ENCODE measurements around the gene KLHL29.

The KLHL29 gene

DNA sequence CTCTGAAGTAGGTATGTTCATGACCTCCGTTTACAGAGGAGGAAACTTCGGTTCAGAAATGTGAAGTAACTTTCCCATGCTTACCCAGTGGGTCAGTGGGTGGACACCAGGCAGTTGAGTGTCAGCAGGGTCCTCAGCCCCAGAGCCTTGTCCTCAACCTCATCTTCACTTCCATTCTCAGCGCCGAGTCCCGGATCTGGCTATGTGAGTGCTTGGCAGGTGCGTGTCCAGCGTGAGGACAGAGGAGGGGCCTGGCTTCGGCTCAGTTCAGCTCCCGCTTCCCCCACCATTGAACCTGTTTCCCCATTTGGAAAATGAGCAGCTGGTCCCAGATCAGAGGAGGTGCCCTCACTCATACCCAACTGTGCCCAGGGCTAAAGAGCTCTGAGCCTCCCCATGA is 274.3 kb downstream of the KLHL29 start:
- TF ChIP-seq POLR2A (IDR thresholded peaks at IDR 0.05; ENCODE audit: low read depth, low read length): no peak
- DNase-seq (ENCODE audit: insufficient read length, low spot score): no peak
- no peak for FAIRE-seq

DNA sequence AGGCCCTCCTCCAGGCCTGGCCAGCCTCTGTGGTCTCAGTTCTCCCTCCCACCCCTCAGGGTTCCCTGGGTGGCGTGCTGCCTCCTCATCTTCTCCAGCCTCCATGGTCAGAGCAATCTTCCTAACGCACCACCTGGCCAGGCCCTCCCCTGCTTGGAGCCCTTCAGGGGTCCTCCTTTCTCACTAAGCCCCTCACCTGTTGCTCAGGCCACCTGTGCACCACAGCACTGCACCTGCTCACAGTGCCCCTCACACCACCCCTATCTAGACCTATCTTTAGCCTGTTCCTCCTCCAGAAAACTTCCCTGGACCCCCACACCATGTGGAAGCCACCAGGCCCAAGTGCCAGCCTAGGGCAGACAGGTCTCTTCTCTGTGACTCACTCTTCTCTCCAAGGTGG is 274.8 kb downstream of the KLHL29 start:
- TF ChIP-seq SPI1 (IDR thresholded peaks at IDR 0.05; ENCODE audit: low read depth, low read length) (no peak), POLR2AphosphoS5 (IDR thresholded peaks at IDR 0.05; ENCODE audit: low read depth, low read length) (no peak), POLR2A (IDR thresholded peaks at IDR 0.05; ENCODE audit: low read depth, low read length) (no peak)
- FAIRE-seq: no peak
- DNase-seq (ENCODE audit: insufficient read length, low spot score): no peak

DNA sequence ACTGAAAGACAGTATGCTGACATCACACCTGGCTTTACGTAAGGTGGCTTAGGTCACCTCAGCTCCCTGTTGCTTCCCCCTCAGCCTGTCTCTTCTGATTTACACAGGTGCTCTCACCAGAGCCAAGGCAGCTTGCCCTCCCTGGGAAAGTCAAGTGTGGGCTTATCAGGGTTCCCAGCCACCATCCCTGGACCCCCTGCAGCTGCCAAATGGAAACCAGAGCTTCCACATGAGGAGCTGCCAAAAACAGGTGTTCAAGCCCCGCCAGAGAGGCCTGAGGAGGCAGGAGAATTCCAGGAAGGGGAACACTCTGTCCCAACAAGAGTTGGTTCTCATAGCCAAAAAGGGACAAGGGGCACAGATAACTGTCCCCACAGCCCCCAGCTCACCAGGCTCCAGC is 275.3 kb downstream of the KLHL29 start:
- TF ChIP-seq TAF1 (IDR thresholded peaks at IDR 0.05; ENCODE audit: low read depth, low read length) (no peak), PAX5 (IDR thresholded peaks at IDR 0.05; ENCODE audit: insufficient read depth, low read length, severe bottlenecking) (no peak), SPI1 (IDR thresholded peaks at IDR 0.05; ENCODE audit: low read depth, low read length) (no peak), POLR2A (IDR thresholded peaks at IDR 0.05; ENCODE audit: low read depth, low read length) (no peak), POLR2AphosphoS5 (IDR thresholded peaks at IDR 0.05; ENCODE audit: low read depth, low read length) (no peak), POU2F2 (IDR thresholded peaks at IDR 0.05; ENCODE audit: low read depth, low read length) (no peak)
- FAIRE-seq (no peak), DNase-seq (ENCODE audit: insufficient read length, low spot score) (no peak)

DNA sequence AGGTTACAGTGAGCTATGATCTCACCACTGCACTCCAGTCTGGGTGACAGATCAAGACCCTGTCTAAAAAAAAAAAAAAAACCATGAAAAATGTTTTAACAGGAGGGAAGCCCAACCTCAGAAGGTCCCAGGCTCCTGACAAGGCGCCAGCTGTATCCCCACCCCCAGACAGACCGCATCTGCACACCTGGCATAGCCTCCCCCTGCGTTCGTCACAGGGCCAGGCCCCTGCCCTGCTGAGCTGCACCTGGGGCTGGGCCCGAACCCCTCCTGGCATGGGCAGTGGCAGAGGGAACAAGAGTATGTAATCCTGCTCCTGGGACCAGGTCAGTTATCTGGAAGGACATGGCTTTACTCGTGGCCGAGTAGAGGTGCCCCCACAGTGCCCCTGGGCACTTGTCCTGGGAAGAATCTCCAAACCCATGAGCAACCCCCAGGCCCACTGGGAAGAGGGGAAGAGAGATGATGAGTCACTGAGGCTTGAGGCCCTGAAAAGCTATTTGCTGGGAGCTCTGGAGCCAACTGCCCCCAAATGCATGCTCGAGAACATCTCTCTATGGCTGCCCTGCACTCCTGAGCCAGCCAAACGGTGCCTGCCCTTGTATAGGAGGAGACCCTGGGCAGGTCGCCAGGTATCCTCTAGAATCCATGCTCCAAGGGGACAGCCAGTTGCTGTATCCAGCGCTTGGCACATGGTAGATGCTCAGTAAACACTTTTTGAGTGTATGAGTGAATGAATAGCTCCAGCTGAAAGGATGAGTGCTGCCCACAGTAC is 276.5 kb downstream of the KLHL29 start:
- DNase-seq (ENCODE audit: insufficient read length, low spot score) (no peak), FAIRE-seq (no peak)
- TF ChIP-seq PAX5 (IDR thresholded peaks at IDR 0.05; ENCODE audit: insufficient read depth, low read length, severe bottlenecking): no peak
- no peak for TF ChIP-seq POU2F2 (IDR thresholded peaks at IDR 0.05; ENCODE audit: low read depth, low read length)
- no peak for TF ChIP-seq POLR2A (IDR thresholded peaks at IDR 0.05; ENCODE audit: low read depth, low read length)
- no peak for TF ChIP-seq SPI1 (IDR thresholded peaks at IDR 0.05; ENCODE audit: low read depth, low read length)

DNA sequence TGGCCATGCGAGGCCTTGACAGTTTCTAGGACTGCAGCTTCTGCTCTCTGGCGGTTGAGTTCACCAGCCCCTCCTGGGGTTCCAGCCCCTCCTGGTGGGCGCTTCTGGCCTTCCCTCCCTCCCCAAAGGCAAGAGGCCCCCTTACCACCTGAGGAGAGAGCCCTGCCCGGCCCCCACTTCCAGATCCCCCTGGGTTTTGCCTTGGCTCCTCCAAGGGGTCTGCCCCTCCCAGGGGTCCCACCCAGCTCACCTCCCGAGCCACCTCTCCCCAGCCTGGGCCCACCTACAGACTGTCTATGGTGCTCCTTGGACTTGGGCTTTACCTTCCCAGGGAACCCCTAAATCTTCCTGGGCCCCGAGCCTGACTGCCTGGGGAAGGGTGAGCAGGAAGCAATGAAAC is 277.5 kb downstream of the KLHL29 start:
- no peak for DNase-seq (ENCODE audit: insufficient read length, low spot score)
- no peak for FAIRE-seq
- TF ChIP-seq POLR2A (IDR thresholded peaks at IDR 0.05; ENCODE audit: low read depth, low read length): no peak
- no peak for TF ChIP-seq TAF1 (IDR thresholded peaks at IDR 0.05; ENCODE audit: low read depth, low read length)
- TF ChIP-seq POU2F2 (IDR thresholded peaks at IDR 0.05; ENCODE audit: low read depth, low read length): no peak

DNA sequence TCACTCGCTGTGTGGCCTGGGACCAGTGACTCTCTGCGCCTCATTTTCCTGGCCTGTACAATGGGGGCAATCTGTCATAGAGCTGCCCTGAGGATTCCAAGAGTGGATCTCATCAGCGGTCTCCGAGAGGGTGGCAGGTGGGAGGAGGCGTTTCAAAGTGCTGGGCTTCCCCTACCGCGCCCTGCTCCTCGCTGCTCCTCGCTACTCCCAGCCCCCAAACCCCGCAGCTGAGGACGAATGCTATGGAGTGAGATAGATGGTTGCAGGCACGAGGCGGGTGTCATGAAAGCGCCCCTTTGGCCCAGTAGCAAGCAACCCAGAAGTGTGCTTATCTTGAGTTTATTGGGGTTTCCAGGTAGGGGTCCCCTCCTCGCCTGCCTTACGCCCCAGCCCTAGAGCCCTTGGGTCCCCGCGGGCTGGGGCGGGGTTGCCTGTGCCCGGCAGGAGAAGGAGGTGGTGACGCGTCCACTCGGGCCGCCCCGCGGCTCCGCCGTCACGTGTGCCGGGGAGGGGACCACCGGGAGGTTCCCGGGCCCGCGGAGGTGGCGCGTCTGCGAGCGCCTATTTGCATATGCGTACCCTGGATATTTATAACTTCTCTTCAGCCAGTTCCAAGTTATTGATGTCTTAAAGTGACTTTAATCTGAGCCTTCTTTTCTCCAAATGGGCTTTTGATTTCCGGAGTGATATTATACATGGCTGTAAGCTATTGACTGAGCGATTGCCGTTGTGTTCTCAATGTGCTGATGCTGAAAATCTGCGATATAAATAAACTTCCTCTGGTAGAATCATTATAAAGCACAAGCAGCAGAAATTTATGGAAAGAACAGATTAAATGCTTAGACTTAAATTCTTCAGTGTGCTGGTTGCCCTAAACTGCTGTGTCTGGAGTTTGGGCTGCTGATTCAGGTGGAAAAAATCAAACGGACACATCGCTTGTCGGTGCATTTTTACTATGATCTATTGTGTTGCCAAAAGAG is 278.3 kb downstream of the KLHL29 start:
- TF ChIP-seq POLR2AphosphoS5 (IDR thresholded peaks at IDR 0.05; ENCODE audit: low read depth, low read length): no peak
- no peak; the same call in 1 of the 2 replicates for TF ChIP-seq POU2F2 (IDR thresholded peaks at IDR 0.05; ENCODE audit: low read depth, low read length)
- no peak for TF ChIP-seq POLR2A (IDR thresholded peaks at IDR 0.05; ENCODE audit: low read depth, low read length)
- no peak for TF ChIP-seq PAX5 (IDR thresholded peaks at IDR 0.05; ENCODE audit: insufficient read depth, low read length, severe bottlenecking)
- no peak for TF ChIP-seq TAF1 (IDR thresholded peaks at IDR 0.05; ENCODE audit: low read depth, low read length)
- no peak for TF ChIP-seq SPI1 (IDR thresholded peaks at IDR 0.05; ENCODE audit: low read depth, low read length)
- DNase-seq (ENCODE audit: insufficient read length, low spot score) (no peak), FAIRE-seq (peak; percentile 9)

DNA sequence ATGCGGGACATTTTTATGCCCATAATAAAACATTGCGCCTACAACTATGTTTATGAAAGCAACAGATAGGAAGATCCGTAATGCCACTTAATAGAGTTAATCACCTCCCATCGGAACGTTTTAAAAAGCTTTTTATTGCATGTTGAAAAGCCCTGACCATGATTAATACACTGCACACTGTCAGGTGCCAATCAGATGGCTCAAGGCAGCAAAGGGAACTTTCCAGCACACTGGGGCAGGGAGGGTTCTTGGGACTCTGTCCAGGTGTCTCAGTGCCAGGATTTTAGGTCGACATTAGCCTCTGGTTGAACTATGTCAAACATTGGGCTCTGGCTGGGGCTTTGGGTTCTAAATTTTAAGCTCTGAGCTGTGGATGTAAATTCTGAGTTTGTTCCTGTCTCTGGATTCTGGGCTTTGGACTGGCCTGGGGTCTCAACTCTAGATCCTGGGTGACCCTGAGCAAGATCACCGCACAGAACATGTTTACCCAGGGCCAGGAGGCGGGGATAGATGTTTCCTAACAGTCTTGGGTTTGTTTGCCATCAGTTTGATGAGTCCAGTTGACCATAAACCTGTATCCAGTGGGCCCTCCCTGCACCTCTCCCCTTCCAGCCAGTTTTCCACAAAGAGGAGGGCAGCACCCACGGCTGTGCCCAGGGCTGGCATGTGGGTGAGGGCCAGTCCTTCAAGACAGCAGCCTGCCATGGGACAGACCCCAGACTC is 279.2 kb downstream of the KLHL29 start:
- no peak for DNase-seq (ENCODE audit: insufficient read length, low spot score)
- TF ChIP-seq POLR2AphosphoS5 (IDR thresholded peaks at IDR 0.05; ENCODE audit: low read depth, low read length) (no peak), SPI1 (IDR thresholded peaks at IDR 0.05; ENCODE audit: low read depth, low read length) (no peak), POU2F2 (IDR thresholded peaks at IDR 0.05; ENCODE audit: low read depth, low read length) (no peak), TAF1 (IDR thresholded peaks at IDR 0.05; ENCODE audit: low read depth, low read length) (no peak), POLR2A (IDR thresholded peaks at IDR 0.05; ENCODE audit: low read depth, low read length) (no peak), PAX5 (IDR thresholded peaks at IDR 0.05; ENCODE audit: insufficient read depth, low read length, severe bottlenecking) (no peak)
- no peak for FAIRE-seq

DNA sequence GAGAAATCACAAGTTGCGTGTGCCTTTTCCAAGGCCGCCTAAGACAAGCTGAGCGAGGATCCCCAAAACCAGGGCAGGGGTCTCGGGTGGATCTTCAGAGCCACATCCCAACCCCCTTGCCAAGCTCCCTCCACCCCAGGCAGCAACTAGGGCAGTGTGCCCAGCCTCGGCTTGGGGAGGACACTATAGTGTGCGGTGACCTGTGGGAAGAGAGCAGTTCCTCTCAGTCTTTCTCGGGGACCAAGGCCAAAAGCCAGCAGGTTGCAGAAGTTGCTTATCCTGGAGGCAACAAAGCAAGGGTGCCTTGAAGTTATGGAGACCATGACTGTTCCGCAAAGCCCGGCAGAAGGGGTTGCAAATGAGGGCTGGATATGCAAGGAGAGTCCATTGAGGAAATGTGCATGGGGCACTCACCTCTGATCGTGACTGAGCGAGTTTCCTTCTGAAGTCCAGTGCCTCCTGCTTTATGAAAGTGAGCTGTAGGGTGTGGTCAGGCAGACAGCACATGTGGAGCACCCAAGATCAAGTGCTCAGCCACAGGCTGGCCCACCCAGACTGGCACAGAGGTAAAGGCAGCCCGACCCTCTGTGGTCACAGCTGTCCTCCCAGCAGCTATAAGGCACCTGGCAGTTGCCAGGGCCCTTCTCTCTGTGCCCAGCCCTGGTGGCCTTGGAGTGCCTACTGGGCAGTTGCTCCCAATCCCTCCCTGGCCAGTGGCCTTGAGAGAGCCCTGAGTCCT is 281.4 kb downstream of the KLHL29 start:
- FAIRE-seq: no peak
- TF ChIP-seq POLR2A (IDR thresholded peaks at IDR 0.05; ENCODE audit: low read depth, low read length): no peak
- TF ChIP-seq POU2F2 (IDR thresholded peaks at IDR 0.05; ENCODE audit: low read depth, low read length): no peak
- TF ChIP-seq TAF1 (IDR thresholded peaks at IDR 0.05; ENCODE audit: low read depth, low read length): no peak
- no peak for TF ChIP-seq PAX5 (IDR thresholded peaks at IDR 0.05; ENCODE audit: insufficient read depth, low read length, severe bottlenecking)
- no peak for TF ChIP-seq POLR2AphosphoS5 (IDR thresholded peaks at IDR 0.05; ENCODE audit: low read depth, low read length)
- TF ChIP-seq SPI1 (IDR thresholded peaks at IDR 0.05; ENCODE audit: low read depth, low read length): no peak

DNA sequence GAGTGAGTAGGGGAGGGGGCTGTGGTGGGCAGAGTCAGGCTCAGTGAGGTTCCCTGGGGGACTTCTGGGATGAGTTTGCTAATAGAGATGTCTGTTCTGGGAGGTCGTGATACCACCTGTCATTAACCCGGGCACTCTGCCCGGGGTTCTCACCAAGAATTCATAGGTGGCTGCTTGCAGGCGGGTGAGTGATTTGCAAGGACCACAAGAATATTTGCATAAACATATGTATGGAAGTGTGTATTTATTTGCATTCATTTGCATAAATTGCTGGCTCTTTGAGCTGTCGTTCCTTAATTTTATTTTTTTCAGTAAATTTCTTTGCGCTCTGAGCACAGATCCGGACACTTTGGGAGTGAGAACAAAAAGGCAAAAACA is 282.0 kb downstream of the KLHL29 start:
- no peak for FAIRE-seq

More for the DNA sequence above, 281.4 kb downstream of the KLHL29 start:
- DNase-seq (ENCODE audit: insufficient read length, low spot score): no peak

More for the DNA sequence above, 282.0 kb downstream of the KLHL29 start:
- TF ChIP-seq PAX5 (IDR thresholded peaks at IDR 0.05; ENCODE audit: insufficient read depth, low read length, severe bottlenecking) (no peak), POU2F2 (IDR thresholded peaks at IDR 0.05; ENCODE audit: low read depth, low read length) (no peak), TAF1 (IDR thresholded peaks at IDR 0.05; ENCODE audit: low read depth, low read length) (no peak), SPI1 (IDR thresholded peaks at IDR 0.05; ENCODE audit: low read depth, low read length) (no peak), POLR2A (IDR thresholded peaks at IDR 0.05; ENCODE audit: low read depth, low read length) (no peak)
- no peak for DNase-seq (ENCODE audit: insufficient read length, low spot score)
